Measurements from ENCODE around the gene WNT3.

The WNT3 gene

GRCh38 chr17:46727572-46728348, 90.7 kb downstream of the WNT3 start:
- no peak for DNase-seq

- DNase-seq = no peak
These were observed 92.3 kb downstream of the WNT3 start for GRCh38 chr17:46726206-46726605.

- DNase-seq = no peak
These were observed 95.7 kb downstream of the WNT3 start for GRCh38 chr17:46722662-46723285.

- no peak for DNase-seq
These were observed 98.1 kb downstream of the WNT3 start for GRCh38 chr17:46720408-46720807.

- no peak for DNase-seq
These were observed 98.6 kb downstream of the WNT3 start for GRCh38 chr17:46719891-46720290.

GRCh38 chr17:46717999-46718398, 100.5 kb downstream of the WNT3 start:
- no peak for DNase-seq
